Neutrophil (primary cell): ENCODE results near the gene ALAD.

Source experiments
- H3K27ac ChIP-seq: fragments of 200-600 bp; sonication (generic); 2 replicates; pipeline ENCODE4 v1.5.1; 2016; ENCODE audit warnings: mild to moderate bottlenecking, moderate library complexity
- H3K27me3 ChIP-seq: fragments of 200-600 bp; sonication (generic); 2 replicates; pipeline ENCODE4 v1.6.0; 2016; ENCODE audit warnings: mild to moderate bottlenecking
- H3K36me3 ChIP-seq: fragments of 200-600 bp; sonication (generic); 2 replicates; pipeline ENCODE4 v1.5.1; 2017
- H3K4me1 ChIP-seq, 2 experiments: fragments of 200-600 bp in 1 of 2; sonication (generic) in 1 of 2; 1 replicate in 1 of 2; 2 replicates in 1 of 2; pipeline versions ENCODE4 v1.5.1 to v1.6.1; 2013 to 2016; ENCODE audit warnings: low read depth in 1 of 2, low read length in 1 of 2, mild to moderate bottlenecking in 1 of 2, moderate library complexity in 1 of 2; ENCODE audit not compliant: control insufficient read depth in 1 of 2, insufficient read depth in 1 of 2
- H3K4me3 ChIP-seq, 2 experiments: fragments of 200-600 bp in 1 of 2; sonication (generic) in 1 of 2; 1 replicate in 1 of 2; 2 replicates in 1 of 2; pipeline ENCODE4 v1.5.1; 2013 to 2016; ENCODE audit warnings: low read depth in 1 of 2, low read length in 1 of 2, mild to moderate bottlenecking in 1 of 2, moderate library complexity in 1 of 2
- H3K9me3 ChIP-seq: fragments of 200-600 bp; sonication (generic); 2 replicates; pipeline ENCODE4 v1.5.1; 2016
- CTCF ChIP-seq: fragments of 200-600 bp; sonication (generic); IDR thresholded peaks from 2 replicates; pipeline ENCODE4 v1.5.1; 2016; ENCODE audit warnings: antibody characterized with exemption

ALAD gene

GRCh38 chr9:113349445-113350094, 51.5 kb downstream of the ALAD start, which contains the start of gene BSPRY:
BSPRY (plus strand) TSS chr9:113349541; CDS start chr9:113349580, 39 bp downstream.
- no peaks in the 10 kb centered on the region for H3K9me3 ChIP-seq
- no peaks in the 10 kb centered on the region for H3K36me3 ChIP-seq
- H3K27me3 ChIP-seq = peaks cover 27% of the 10 kb centered on the region
- TF ChIP-seq CTCF = no peak
- peaks cover 17 to 19% of the 10 kb centered on the region in 2 experiments for H3K4me1 ChIP-seq
- no peak within 1 kb of the TSS for H3K27ac ChIP-seq
- peak within 1 kb of the TSS; percentile 54 to 61 for H3K4me3 ChIP-seq

GRCh38 chr9:113349066-113349444, 52.0 kb downstream of the ALAD start:
- peak overlapping the region; percentile 54 to 61 for H3K4me3 ChIP-seq
- no peak for TF ChIP-seq CTCF
- peaks cover 27% of the 10 kb centered on the region for H3K27me3 ChIP-seq
- no peaks in the 10 kb centered on the region for H3K36me3 ChIP-seq
- peaks cover 17 to 19% of the 10 kb centered on the region in 2 experiments for H3K4me1 ChIP-seq
- no peaks in the 10 kb centered on the region for H3K9me3 ChIP-seq
- no peak overlapping the region for H3K27ac ChIP-seq

GRCh38 chr9:113348437-113348836, 52.6 kb downstream of the ALAD start:
- TF ChIP-seq CTCF = no peak
- H3K9me3 ChIP-seq = no peaks in the 10 kb centered on the region
- H3K4me3 ChIP-seq = no peak overlapping the region
- H3K27me3 ChIP-seq = peaks cover 27% of the 10 kb centered on the region
- no peak overlapping the region for H3K27ac ChIP-seq
- H3K4me1 ChIP-seq = peaks cover 17 to 19% of the 10 kb centered on the region in 2 experiments
- H3K36me3 ChIP-seq = no peaks in the 10 kb centered on the region

- H3K27ac ChIP-seq = no peak overlapping the region
- H3K9me3 ChIP-seq = no peaks in the 10 kb centered on the region
- peaks cover 11 to 14% of the 10 kb centered on the region in 2 experiments for H3K4me1 ChIP-seq
- H3K36me3 ChIP-seq = no peaks in the 10 kb centered on the region
- TF ChIP-seq CTCF = no peak
- H3K4me3 ChIP-seq = no peak overlapping the region
- peaks cover 22% of the 10 kb centered on the region for H3K27me3 ChIP-seq
Measured at GRCh38 chr9:113345671-113346070, 55.4 kb downstream of the ALAD start.

- H3K4me1 ChIP-seq = peaks cover 11 to 14% of the 10 kb centered on the region in 2 experiments
- H3K27ac ChIP-seq = no peak overlapping the region
- no peak for TF ChIP-seq CTCF
- no peaks in the 10 kb centered on the region for H3K36me3 ChIP-seq
- H3K9me3 ChIP-seq = no peaks in the 10 kb centered on the region
- H3K27me3 ChIP-seq = peaks cover 18% of the 10 kb centered on the region
- H3K4me3 ChIP-seq = no peak overlapping the region
Measured at GRCh38 chr9:113345190-113345589, 55.9 kb downstream of the ALAD start.
